HL-60 (cell line): ENCODE measurements around the gene SIRPB1.

Experiments
- CTCF ChIP-seq: IDR thresholded peaks from one replicate; pipeline ENCODE4 v1.5.1; 2011; ENCODE audit warnings: low read length, control low read depth, inconsistent platforms; ENCODE audit not compliant: insufficient read depth
- GABPA ChIP-seq: IDR thresholded peaks from 2 replicates; pipeline ENCODE4 v1.6.1; 2012; ENCODE audit warnings: low read depth
- POLR2AphosphoS5 ChIP-seq: IDR thresholded peaks from 2 replicates; pipeline ENCODE4 v1.6.1; 2012; ENCODE audit warnings: low read depth
- REST ChIP-seq: IDR thresholded peaks from 2 replicates; pipeline ENCODE4 v1.6.1; 2012; ENCODE audit warnings: low read depth; ENCODE audit not compliant: insufficient replicate concordance

- TF ChIP-seq CTCF = no peak
- no peak for TF ChIP-seq GABPA
- TF ChIP-seq POLR2AphosphoS5 = no peak
- no peak for TF ChIP-seq REST
These were observed 6.9 kb upstream of the SIRPB1 start for GRCh38 chr20:1626528-1627199.
